Mammary epithelial cell (primary cell): ENCODE data around the gene PRDM12.

Source experiments
- EZH2 ChIP-seq: IDR thresholded peaks from 2 replicates; pipeline ENCODE4 v1.6.1; 2012; ENCODE audit warnings: low read length, inconsistent platforms, borderline replicate concordance
- TF ChIP-seq, protein P1 (sequence below), 2 donors: IDR thresholded peaks in 1 of 2; conservative IDR thresholded peaks in 1 of 2; 2 replicates each; pipeline ENCODE4 v1.5.1; 2011 to 2012; ENCODE audit warnings: inconsistent platforms in 2 of 2, low read length in 2 of 2, mild to moderate bottlenecking in 2 of 2, control low read depth in 1 of 2, low read depth in 1 of 2; ENCODE audit not compliant: insufficient read depth in 1 of 2; ENCODE audit errors: extremely low read depth in 1 of 2

- TF ChIP-seq, protein P1, sequence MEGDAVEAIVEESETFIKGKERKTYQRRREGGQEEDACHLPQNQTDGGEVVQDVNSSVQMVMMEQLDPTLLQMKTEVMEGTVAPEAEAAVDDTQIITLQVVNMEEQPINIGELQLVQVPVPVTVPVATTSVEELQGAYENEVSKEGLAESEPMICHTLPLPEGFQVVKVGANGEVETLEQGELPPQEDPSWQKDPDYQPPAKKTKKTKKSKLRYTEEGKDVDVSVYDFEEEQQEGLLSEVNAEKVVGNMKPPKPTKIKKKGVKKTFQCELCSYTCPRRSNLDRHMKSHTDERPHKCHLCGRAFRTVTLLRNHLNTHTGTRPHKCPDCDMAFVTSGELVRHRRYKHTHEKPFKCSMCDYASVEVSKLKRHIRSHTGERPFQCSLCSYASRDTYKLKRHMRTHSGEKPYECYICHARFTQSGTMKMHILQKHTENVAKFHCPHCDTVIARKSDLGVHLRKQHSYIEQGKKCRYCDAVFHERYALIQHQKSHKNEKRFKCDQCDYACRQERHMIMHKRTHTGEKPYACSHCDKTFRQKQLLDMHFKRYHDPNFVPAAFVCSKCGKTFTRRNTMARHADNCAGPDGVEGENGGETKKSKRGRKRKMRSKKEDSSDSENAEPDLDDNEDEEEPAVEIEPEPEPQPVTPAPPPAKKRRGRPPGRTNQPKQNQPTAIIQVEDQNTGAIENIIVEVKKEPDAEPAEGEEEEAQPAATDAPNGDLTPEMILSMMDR (conservative IDR thresholded peaks at IDR 0.05 in 1 of 2, IDR thresholded peaks at IDR 0.05 in 1 of 2; ENCODE audit: extremely low read depth in 1 of 2, insufficient read depth in 1 of 2, low read depth in 1 of 2, low read length in 2 of 2), result no peak
- no peak for TF ChIP-seq EZH2
Measured at GRCh38 chr9:130669965-130670364, 5.6 kb downstream of the PRDM12 start.
